Activated CD4-positive, alpha-beta T cell treated with anti-CD3 and anti-CD28 coated beads, Interleukin-2, amount 50 U/mL, for 48 hours (primary cell): ENCODE measurements around the gene WDR81.
A peak's percentile ranks its signal among the peaks of the same experiment; 100 is the strongest.
"Not testable (repeated sequence)": the region's sequence is repeated elsewhere in the genome, so short reads cannot be mapped to it uniquely, and the experiment has no call there.

Source experiments
- DNase-seq, 2 experiments: peaks; one replicate each; pipeline ENCODE4 v3.0.0-alpha.2; 2020

WDR81 gene

GRCh38 chr17:1732241-1732832 is 7.8 kb downstream of the WDR81 start:
- DNase-seq, result no peak

GRCh38 chr17:1732833-1733321 is 8.4 kb downstream of the WDR81 start:
- DNase-seq, result no peak

- DNase-seq, result no peak
Observed at GRCh38 chr17:1733759-1734158, 9.3 kb downstream of the WDR81 start.

GRCh38 chr17:1735418-1735817 is 10.9 kb downstream of the WDR81 start:
- DNase-seq, result no peak

GRCh38 chr17:1735834-1736347 is 11.4 kb downstream of the WDR81 start:
- DNase-seq, result no peak

- peak; percentile 75 to 80 for DNase-seq
Observed at GRCh38 chr17:1736348-1737281, 12.1 kb downstream of the WDR81 start.

GRCh38 chr17:1737531-1738291 is 13.2 kb downstream of the WDR81 start:
- DNase-seq, result no peak

- DNase-seq, result not testable (repeated sequence)
Observed at GRCh38 chr17:1741899-1742298, 17.4 kb downstream of the WDR81 start.

GRCh38 chr17:1742371-1743087 is 18.0 kb downstream of the WDR81 start, which contains the start of gene SERPINF2:
Gene SERPINF2, plus strand, starts transcription at chr17:1742871. Its CDS starts 2,125 bp downstream, at chr17:1744996.
- no peak for DNase-seq

GRCh38 chr17:1743088-1743439 is 18.6 kb downstream of the WDR81 start:
- DNase-seq, result no peak

GRCh38 chr17:1744551-1745512 is 20.3 kb downstream of the WDR81 start:
- no peak for DNase-seq

GRCh38 chr17:1745513-1746020 is 21.1 kb downstream of the WDR81 start:
- no peak for DNase-seq

- no peak for DNase-seq
Observed at GRCh38 chr17:1746975-1747543, 22.6 kb downstream of the WDR81 start.

GRCh38 chr17:1750628-1751027 is 26.1 kb downstream of the WDR81 start:
- no peak for DNase-seq

- no peak for DNase-seq
Observed at GRCh38 chr17:1752425-1753262, 28.1 kb downstream of the WDR81 start.

- no peak for DNase-seq
Observed at GRCh38 chr17:1753767-1754429, 29.4 kb downstream of the WDR81 start.

- no peak for DNase-seq
Observed at GRCh38 chr17:1754430-1755112, 30.1 kb downstream of the WDR81 start.

- DNase-seq, result no peak
Observed at GRCh38 chr17:1755252-1755826, 30.8 kb downstream of the WDR81 start.
